SK-N-DZ (cell line): Measurements from ENCODE around the gene KCNK6.
A peak's percentile ranks its signal among the peaks of the same experiment; 100 is the strongest.
"Not testable (repeated sequence)": the region's sequence is repeated elsewhere in the genome, so short reads cannot be mapped to it uniquely, and the experiment has no call there.

Experiments used
- DNase-seq: peaks from one replicate; pipeline ENCODE4 v3.0.0-alpha.2; 2015; ENCODE audit warnings: low spot score
- small RNA-seq, 2 experiments: library from RNA; depleted of rRNA; stranded (forward); fragments of <200 nt; gene quantifications; one replicate each; pipeline ENCODE3, GENCODE V24; 2014

KCNK6 gene

GRCh38 chr19:38361633-38362075 lies 42.0 kb downstream of the KCNK6 start:
- DNase-seq = peak; percentile 83

- DNase-seq = peak; percentile 59
Measured at GRCh38 chr19:38362076-38362945, 42.7 kb downstream of the KCNK6 start.

GRCh38 chr19:38362946-38363688 lies 43.5 kb downstream of the KCNK6 start:
- DNase-seq = not testable (repeated sequence)

- no peak for DNase-seq
Measured at GRCh38 chr19:38367041-38367440, 47.4 kb downstream of the KCNK6 start.

GRCh38 chr19:38369584-38369983 lies 49.9 kb downstream of the KCNK6 start:
- no peak for DNase-seq

- DNase-seq = no peak
Measured at GRCh38 chr19:38370299-38370698, 50.7 kb downstream of the KCNK6 start.

GRCh38 chr19:38371081-38371480 lies 51.4 kb downstream of the KCNK6 start:
- DNase-seq = no peak

- no peak for DNase-seq
Measured at GRCh38 chr19:38373907-38374331, 54.3 kb downstream of the KCNK6 start.

- peak; percentile 98 for DNase-seq
Measured at GRCh38 chr19:38374332-38375097, 54.9 kb downstream of the KCNK6 start, which contains the start of gene PSMD8. Gene PSMD8, plus strand, starts transcription at chr19:38374571. Its CDS starts 31 bp downstream, at chr19:38374602.

- DNase-seq = no peak
Measured at GRCh38 chr19:38375098-38375493, 55.5 kb downstream of the KCNK6 start.

- DNase-seq = no peak
Measured at GRCh38 chr19:38375748-38376147, 56.1 kb downstream of the KCNK6 start.

- DNase-seq = no peak
Measured at GRCh38 chr19:38376576-38376975, 56.9 kb downstream of the KCNK6 start.

GRCh38 chr19:38377052-38377451 lies 57.4 kb downstream of the KCNK6 start:
- DNase-seq = no peak

- no peak for DNase-seq
Measured at GRCh38 chr19:38378866-38379265, 59.2 kb downstream of the KCNK6 start.

- no peak for DNase-seq
Measured at GRCh38 chr19:38381138-38381537, 61.5 kb downstream of the KCNK6 start.

Small RNAs within 50 kb of the gene (small RNA-seq; reads per million reads assigned to genes)
- 0 reads per million in 2 experiments for gene RF00019
